ENCODE data around the gene CHST1.

Gene CHST1

DNA sequence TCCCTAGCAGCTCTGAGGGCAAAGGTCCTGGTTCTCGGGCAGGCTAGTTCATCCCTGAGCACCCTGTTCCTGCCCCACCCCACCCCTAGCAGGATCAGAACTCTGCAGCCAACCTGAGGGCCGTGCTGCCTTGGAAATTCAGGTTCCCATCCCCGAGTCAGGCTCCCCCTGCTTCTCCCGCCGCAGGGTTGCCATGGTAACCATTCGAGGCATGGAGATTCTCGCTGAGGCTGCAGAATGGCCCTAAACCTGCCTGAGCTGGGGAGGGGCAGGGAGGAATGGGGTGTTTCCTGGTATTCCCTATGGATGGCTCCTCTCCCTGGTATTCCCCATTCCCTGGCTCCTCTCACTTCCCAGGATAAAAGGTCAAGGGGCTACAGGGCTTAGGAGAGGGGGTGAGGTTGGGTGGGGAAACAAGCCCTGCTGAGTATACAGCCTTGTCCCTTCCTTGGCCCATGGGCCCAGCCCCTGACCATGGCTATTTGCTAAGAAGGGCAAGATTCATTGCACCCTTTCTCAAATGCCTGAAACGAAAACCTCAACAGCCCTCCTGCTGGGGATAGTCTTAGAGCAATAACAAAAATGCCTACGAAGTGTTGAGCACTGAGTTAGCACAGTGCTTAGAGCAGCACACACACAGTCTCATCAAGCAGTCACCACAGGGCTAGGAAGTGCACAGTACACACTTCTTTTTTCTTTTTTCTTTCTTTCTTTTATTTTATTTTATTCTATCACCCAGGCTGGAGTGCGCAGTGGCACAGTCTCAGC is 58.7 kb downstream of the CHST1 start:
- no peak for DNase-seq (ENCODE audit: low read depth in 2 of 2)

DNA sequence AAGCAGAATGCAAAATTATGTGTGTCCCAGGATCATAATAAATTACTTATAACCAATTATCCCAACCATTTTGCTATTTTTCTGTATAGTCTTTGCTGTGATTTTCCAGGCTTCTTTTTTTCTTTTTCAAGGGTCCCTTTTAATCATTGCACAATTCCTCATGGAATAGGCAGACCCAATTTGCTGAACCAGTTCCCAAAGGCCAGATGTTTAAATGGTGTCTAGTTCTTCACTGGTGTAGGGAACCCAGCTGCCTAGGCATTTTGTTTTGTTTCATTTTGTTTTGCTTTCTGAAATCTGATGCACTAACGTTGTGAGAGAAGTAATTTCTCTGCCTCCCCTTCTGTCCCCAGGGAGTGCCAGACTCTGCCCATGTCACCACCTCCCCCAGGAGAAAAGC is 60.4 kb downstream of the CHST1 start:
- no peak for DNase-seq (ENCODE audit: low read depth in 2 of 2)

DNA sequence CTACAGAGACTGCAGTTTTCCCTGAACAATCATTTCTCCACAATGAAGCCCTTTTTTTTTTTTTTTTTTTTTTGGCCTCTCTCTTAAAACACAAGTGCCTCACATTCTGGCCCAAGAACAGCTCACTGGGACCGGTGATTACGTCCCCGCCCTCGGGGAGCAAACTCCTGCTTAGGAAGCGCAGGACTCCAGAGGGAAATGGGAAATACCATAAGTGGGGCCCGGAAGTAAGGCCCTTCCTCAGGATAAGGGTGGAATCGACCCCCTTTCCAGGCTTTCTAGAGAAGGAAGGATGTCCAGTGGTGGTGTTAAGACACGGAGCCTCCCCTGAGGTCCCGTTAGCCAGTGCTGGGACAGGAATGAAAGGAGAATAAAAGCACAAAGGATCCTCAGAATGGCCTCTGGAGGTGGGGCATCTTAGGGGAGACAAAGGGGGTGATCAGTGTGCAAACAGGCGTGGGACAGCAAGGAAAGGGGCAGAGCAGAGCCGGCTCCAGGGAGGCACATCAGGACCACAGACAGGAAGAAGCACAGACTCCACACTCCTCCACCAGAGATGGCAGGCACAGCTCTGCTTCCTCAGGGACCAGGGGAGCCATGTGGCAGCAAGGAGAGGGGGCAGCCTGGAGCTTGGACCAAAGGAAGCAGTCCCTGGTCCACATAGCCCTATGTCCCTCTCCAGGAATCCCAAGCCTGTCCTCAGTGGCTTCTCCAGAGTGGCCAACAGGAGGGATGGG is 61.3 kb downstream of the CHST1 start:
- DNase-seq (ENCODE audit: low read depth in 2 of 2) = no peak

DNA sequence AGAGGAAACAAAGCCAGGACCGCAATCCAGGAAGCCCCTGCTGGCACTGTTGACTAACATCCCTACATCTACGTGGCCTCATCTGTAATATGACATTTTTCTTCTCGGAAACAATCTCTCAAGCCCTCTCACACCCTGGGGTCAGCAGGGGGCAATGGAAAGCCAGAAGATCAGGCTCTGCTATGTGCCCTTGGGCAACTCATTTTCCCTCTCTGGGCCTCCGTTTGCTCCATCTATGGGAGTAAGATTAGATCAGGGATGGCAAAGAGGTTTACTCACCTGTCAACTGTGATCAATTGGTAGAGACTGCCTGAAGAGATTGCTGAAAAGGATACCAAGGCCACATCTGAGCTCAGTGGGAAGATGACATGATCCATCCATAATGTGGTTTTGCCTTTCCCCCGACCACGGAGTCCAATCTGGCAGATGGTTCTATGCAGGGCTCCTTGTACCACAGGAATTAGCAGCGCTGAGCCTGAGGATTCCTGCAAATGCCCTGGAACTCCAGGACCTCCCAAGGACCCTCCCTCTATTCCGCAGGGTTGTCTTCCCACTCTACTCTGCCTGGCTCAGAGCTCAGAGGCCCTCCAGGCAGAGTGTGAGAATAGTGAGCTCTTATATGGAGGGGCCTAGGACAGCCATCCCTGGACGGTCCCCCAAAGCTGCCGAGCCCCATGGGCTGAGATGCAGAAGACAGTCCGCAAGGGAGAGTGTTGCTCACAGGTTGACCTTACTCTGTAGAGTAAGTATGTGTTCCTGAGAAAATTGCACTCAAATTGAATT is 66.1 kb downstream of the CHST1 start:
- DNase-seq (ENCODE audit: low read depth in 2 of 2) = no peak

All from fibroblast of skin of left quadriceps (primary cell).